Subcutaneous abdominal adipose tissue (tissue), 5 donors: ENCODE results near the gene TRA2B.
A peak's percentile ranks its signal among the peaks of the same experiment; 100 is the strongest.

Experiments
- H3K27ac ChIP-seq: one replicate; pipeline ENCODE4 v1.7.0; 2013; ENCODE audit warnings: low read depth, mild to moderate bottlenecking, inconsistent platforms, low read length, moderate library complexity
- H3K27me3 ChIP-seq, 5 donors: one replicate each; pipeline ENCODE4 v1.7.0; 2013; ENCODE audit warnings: low read length in 5 of 5, inconsistent platforms in 1 of 5; ENCODE audit not compliant: control insufficient read depth in 5 of 5, insufficient read depth in 4 of 5
- H3K36me3 ChIP-seq, 5 donors: one replicate each; pipeline ENCODE4 v1.7.0; 2013; ENCODE audit warnings: low read length in 5 of 5; ENCODE audit not compliant: control insufficient read depth in 5 of 5, insufficient read depth in 5 of 5
- H3K4me1 ChIP-seq, 5 donors: one replicate each; pipeline ENCODE4 v1.7.0; 2013; ENCODE audit warnings: low read length in 5 of 5, mild to moderate bottlenecking in 3 of 5, moderate library complexity in 1 of 5; ENCODE audit not compliant: control insufficient read depth in 5 of 5, insufficient read depth in 5 of 5
- H3K4me3 ChIP-seq, 5 donors: one replicate each; pipeline ENCODE4 v1.7.0; 2013; ENCODE audit warnings: low read length in 5 of 5, low read depth in 1 of 5
- H3K9ac ChIP-seq, 5 donors: one replicate each; pipeline ENCODE4 v1.7.0; 2013; ENCODE audit warnings: low read length in 5 of 5, mild to moderate bottlenecking in 4 of 5, moderate library complexity in 3 of 5
- H3K9me3 ChIP-seq, 5 donors: one replicate each; pipeline ENCODE4 v1.7.0; 2013; ENCODE audit warnings: low read length in 5 of 5; ENCODE audit not compliant: control insufficient read depth in 5 of 5
- donor health status: healthy.
- donor health status: healthy.
- donor health status: healthy.
- donor health status: healthy.
- donor health status: healthy.

Gene TRA2B

DNA sequence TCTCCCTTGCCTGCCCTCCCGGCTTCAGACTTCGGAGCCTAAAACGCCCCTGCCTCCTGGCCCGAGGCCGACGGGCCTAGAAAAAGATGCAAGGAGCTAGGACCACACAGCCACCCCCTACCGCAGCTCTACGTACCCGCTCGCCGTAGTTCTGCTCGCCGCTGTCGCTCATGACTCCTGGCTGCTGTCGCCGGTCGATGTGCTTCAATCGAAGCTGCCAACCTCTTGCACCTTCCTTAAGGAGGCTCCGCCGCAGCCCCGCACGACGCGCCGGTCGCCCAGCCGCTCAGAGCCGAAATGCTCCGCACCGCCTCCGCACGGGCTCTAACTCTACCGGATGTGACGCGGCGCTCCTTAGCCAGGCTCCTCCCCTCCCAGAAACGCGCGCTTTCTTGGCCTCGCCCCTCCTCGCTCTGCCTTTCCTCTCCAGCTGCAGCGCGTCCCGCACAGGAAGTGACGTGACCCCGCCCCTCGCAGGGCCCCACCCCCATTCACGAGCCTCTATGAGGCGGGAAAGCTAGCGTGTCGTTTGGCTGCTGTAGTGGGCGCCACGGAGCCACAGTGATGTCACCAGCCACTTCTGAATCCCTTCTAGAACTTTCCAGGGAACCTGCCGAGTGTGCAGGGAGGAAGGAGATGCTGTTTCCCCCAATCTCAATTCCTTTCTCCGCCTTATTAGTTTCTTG lies at the start of gene TRA2B:
Gene TRA2B, minus strand, starts transcription at position 326 of the 686 bp plus-strand sequence. Its CDS starts 154 bp downstream, at position 172.
- Histone ChIP-seq H3K36me3 (no peaks in the 10 kb centered on the region), H3K9me3 (no peaks in the 10 kb centered on the region), H3K4me1 (peaks cover 7 to 37% (median 32%) of the 10 kb centered on the region in 5 donors), H3K27ac (peak within 1 kb of the TSS; percentile 100), H3K4me3 (peak within 1 kb of the TSS; percentile 87 to 100 (median 99)), H3K27me3 (no peaks in the 10 kb centered on the region), H3K9ac (peak within 1 kb of the TSS; percentile 79 to 100 (median 99))

DNA sequence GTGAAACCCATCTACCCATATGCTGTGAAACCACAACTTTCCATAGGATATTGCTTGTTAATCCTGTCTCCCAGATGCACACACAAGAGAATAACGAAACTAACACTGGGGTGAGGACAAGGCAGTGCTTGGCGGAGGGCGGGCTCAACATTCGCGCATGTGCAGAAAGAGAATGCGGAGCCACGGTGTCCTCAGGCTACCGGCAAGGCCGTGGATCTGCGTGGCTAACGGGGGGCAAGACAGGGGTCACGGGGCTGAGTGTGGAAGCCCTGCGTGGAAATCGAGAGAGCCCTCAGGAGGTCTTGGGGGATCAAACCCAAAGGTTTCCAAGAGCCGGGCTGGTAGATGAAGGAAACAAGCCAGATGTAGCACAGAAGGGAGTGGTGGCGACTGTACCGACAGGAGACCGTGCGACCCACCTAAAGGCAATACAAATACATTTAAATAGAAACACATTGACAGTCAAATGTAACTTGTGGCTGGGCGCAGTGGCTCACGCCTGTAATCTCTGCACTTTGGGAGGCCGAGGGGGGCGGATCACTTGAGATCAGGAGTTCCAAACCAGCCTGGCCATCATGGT lies 48.5 kb upstream of the TRA2B start:
- Histone ChIP-seq H3K9ac (no peak overlapping the region), H3K27me3 (peaks cover 0 to 5% (median 3%) of the 10 kb centered on the region in 5 donors), H3K4me1 (peaks cover 0 to 12% (median 3%) of the 10 kb centered on the region in 5 donors), H3K4me3 (no peak overlapping the region), H3K9me3 (no peaks in the 10 kb centered on the region), H3K27ac (no peak overlapping the region), H3K36me3 (no peaks in the 10 kb centered on the region)

DNA sequence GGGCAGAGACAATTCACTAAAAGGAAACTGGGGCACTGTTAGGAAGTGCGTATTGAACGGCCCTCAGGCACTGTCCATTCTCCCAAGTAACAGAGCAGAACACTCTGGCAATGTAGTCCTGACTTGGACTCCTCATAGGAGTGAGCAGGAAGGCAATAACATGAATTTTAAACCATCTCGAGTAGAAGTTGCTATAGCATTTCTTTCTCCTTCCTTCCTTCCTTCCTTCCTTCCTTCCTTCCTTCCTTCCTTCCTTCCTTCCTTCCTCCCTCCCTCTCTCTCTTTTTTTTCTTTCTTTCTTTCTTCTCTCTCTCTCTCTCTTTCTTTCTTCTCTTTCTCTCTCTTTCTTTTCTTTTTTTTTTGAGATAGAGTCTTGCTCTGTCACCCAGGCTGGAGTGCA lies 46.4 kb upstream of the TRA2B start:
- no peak overlapping the region for H3K27ac ChIP-seq
- H3K27me3 ChIP-seq: peaks cover 0 to 5% (median 3%) of the 10 kb centered on the region in 5 donors
- H3K9me3 ChIP-seq: no peaks in the 10 kb centered on the region
- peaks cover 0 to 12% (median 3%) of the 10 kb centered on the region in 5 donors for H3K4me1 ChIP-seq
- no peak overlapping the region for H3K4me3 ChIP-seq
- no peaks in the 10 kb centered on the region for H3K36me3 ChIP-seq
- H3K9ac ChIP-seq: no peak overlapping the region

DNA sequence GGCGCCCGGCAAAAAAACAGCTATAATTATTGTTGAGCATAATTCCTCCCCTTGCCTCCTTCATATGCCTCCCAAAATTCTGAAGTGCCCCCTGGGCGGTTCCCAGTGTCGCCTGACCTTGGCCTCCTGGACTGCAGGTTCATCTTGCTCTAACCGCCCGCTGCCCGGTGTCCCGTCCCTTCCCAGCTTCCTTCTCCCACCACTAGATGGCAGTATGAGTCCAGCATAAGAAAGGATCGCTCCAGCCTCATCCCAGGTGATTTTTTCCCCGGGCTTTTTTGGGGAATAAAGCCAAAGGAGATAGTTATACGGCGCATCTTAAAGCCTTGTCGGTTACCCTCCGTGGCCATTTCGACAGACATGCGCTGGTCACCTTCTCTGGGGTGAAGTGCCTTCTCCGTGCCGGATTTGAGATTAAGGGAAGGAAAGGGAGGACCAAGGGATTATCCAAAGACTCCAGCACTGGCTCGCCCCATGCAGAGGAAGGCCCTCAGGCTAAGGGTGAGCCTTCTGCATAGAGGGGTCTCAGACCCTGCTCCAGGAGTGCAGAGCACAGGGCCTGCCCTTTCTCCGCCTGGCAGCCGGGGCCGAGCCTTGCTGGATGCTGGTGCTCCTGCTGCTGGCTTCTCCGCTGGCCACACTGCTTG lies 45.8 kb upstream of the TRA2B start:
- no peak overlapping the region for H3K27ac ChIP-seq
- H3K4me3 ChIP-seq: no peak overlapping the region
- no peaks in the 10 kb centered on the region for H3K36me3 ChIP-seq
- peaks cover 0 to 5% (median 3%) of the 10 kb centered on the region in 5 donors for H3K27me3 ChIP-seq
- H3K9ac ChIP-seq: no peak overlapping the region
- no peaks in the 10 kb centered on the region for H3K9me3 ChIP-seq
- H3K4me1 ChIP-seq: peaks cover 0 to 10% (median 3%) of the 10 kb centered on the region in 5 donors

DNA sequence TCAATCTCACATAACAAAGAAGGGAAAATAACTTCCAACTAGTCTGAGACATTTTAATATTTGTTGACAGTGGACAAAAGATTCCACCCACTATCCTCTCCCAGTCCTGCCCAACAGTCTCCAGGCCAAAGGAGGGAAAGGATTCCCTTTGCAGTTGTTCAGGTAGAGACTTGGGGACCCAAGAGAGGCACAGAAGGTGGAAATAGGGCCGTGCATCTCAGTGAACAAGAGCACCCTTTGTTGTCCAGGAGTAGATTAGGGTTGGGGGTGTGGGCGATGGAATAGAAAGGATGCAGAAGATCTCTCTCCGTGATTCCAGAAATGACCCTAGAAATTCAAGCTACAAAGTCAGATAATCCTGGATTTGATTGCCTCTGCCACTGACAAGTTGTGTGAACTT lies 44.8 kb upstream of the TRA2B start:
- H3K36me3 ChIP-seq: no peaks in the 10 kb centered on the region
- no peaks in the 10 kb centered on the region for H3K9me3 ChIP-seq
- H3K4me1 ChIP-seq: peaks cover 0 to 6% (median 3%) of the 10 kb centered on the region in 5 donors
- H3K27ac ChIP-seq: no peak overlapping the region
- H3K9ac ChIP-seq: no peak overlapping the region
- H3K4me3 ChIP-seq: no peak overlapping the region
- peaks cover 0 to 5% (median 3%) of the 10 kb centered on the region in 5 donors for H3K27me3 ChIP-seq

DNA sequence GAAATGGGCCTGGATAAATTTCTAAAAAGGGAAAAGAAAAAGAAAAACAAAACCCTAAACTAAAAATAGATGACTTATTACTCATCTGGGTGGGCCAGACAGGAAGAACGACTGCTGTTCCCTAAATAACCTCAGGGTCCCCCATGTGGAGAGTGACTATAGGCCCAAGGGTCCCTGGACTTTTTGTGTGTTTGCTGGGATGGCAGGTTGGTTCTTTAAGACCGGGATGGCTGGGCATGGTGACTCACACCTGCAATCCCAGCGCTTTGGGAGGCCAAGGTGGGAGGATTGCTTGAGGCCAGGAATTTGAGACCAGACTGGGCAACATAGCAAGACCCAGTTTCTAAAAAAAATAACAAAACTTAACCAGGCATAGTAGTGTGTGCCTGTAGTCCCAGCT lies 43.8 kb upstream of the TRA2B start:
- H3K9ac ChIP-seq: no peak overlapping the region
- peaks cover 0 to 6% (median 3%) of the 10 kb centered on the region in 5 donors for H3K4me1 ChIP-seq
- peaks cover 0 to 5% (median 3%) of the 10 kb centered on the region in 5 donors for H3K27me3 ChIP-seq
- H3K36me3 ChIP-seq: no peaks in the 10 kb centered on the region
- H3K4me3 ChIP-seq: no peak overlapping the region
- no peaks in the 10 kb centered on the region for H3K9me3 ChIP-seq
- no peak overlapping the region for H3K27ac ChIP-seq

DNA sequence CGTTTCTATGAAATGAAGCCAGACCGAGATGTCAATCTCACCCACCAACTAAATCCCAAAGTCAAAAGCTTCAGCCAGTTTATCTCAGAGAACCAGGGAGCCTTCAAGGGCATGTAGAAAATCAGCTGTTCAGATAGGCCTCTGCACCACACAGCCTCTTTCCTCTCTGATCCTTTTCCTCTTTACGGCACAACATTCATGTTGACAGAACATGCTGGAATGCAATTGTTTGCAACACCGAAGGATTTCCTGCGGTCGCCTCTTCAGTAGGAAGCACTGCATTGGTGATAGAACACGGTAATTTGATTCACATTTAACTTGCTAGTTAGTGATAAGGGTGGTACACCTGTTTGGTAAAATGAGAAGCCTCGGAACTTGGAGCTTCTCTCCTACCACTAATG lies 41.9 kb upstream of the TRA2B start:
- peaks cover 0 to 5% (median 3%) of the 10 kb centered on the region in 5 donors for H3K27me3 ChIP-seq
- H3K9me3 ChIP-seq: no peaks in the 10 kb centered on the region
- peaks cover 0 to 6% (median 3%) of the 10 kb centered on the region in 5 donors for H3K4me1 ChIP-seq
- peaks cover 0 to 7% (median 0%) of the 10 kb centered on the region in 5 donors for H3K36me3 ChIP-seq
- H3K9ac ChIP-seq: no peak overlapping the region
- H3K27ac ChIP-seq: no peak overlapping the region
- no peak overlapping the region for H3K4me3 ChIP-seq

DNA sequence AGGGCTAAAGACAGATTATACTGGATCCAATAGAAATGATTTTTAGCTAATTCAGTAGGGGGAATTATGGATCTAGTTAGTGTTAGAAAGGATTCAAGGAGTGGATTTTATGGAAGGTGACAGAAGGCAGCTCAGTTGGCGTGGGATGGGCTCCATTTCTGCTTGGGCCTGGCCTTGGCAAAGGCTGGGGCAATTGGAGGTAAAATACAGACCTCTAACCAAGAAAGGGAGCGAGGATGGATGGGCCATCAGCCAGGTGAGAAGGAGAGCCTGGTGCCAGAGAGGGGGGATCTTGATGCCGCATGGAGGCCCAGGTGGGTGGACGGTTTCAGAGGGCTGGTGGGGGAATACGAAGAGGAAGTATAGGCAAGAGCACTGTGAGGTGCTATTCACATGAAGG lies 40.7 kb upstream of the TRA2B start:
- peaks cover 0 to 7% (median 0%) of the 10 kb centered on the region in 5 donors for H3K36me3 ChIP-seq
- no peak overlapping the region for H3K4me3 ChIP-seq
- H3K9me3 ChIP-seq: no peaks in the 10 kb centered on the region
- H3K27me3 ChIP-seq: no peaks in the 10 kb centered on the region
- no peaks in the 10 kb centered on the region for H3K4me1 ChIP-seq
- no peak overlapping the region for H3K9ac ChIP-seq
- H3K27ac ChIP-seq: no peak overlapping the region

DNA sequence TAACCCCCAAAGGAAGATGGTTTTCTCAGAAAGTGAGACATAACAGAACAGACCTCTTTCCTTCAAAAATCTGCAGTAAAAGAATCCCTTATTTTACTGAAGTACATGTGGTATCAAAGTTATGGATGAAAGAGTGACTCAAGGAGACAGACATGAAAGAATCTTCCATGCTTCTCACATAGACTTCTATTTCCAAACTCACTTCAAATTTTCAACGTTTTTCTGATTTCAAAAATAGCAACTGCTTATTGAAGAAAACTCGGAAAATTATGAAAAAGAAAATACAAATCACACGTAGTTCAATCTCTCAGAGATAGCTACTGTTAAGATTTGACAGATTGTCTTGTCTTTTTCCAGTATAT lies 39.8 kb upstream of the TRA2B start:
- Histone ChIP-seq H3K9me3 (no peaks in the 10 kb centered on the region), H3K4me1 (no peaks in the 10 kb centered on the region), H3K4me3 (no peak overlapping the region), H3K9ac (no peak overlapping the region), H3K36me3 (peaks cover 0 to 7% (median 0%) of the 10 kb centered on the region in 5 donors), H3K27ac (no peak overlapping the region), H3K27me3 (no peaks in the 10 kb centered on the region)
